Ecto neural progenitor cell (in vitro differentiated cells): ENCODE data around the gene CYGB.

Experiments used
- DNase-seq: peaks from one replicate; pipeline ENCODE4 v3.0.0-alpha.2; 2018; ENCODE audit warnings: low spot score

Gene CYGB

DNA sequence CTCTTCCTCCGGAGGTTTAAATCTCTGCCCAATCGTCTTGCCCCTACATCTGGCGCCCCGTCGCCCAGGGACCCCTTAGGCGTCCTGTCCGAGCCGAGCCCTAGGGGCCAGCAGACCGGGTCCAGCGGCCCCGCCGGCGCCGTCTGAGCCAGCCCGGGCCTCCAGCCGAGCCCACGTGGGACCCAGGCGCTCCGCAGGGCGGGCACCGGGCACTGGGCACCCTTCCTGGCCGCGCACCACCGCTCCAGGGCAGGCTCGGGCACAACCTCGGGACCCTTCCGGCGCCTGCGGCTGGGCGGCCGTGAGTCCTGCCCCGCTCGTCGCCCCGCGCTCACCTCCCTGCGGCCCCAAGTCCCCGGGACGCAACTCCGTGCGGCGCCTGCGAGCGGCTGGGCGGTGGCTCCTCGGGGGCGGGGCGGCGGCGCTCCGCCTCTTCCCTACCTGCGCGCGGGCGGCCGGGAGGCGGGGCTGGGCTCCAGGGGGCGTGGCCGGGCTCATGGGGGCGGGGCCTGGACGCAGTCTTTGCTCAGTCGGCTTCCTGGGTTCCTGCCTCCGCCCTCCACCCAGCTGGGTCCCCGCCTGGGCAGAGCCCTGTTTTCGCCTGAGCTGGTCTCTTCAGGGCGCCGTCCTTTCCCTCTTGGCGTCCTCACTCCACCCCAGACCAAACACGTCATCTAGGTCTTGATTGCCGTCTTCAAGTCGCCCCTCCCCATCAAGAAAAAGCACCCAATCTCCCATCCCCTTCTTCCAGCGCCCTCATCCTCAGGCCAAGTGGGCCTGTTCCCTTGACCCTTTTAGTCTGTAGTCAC, 36.3 kb downstream of the CYGB start, which contains the start of gene RHBDF2:
TSS of gene RHBDF2 (minus strand) at position 406 of the 809 bp plus-strand sequence. CDS start 19,899 bp downstream, outside the sequence.
- DNase-seq, result peak; percentile 99

DNA sequence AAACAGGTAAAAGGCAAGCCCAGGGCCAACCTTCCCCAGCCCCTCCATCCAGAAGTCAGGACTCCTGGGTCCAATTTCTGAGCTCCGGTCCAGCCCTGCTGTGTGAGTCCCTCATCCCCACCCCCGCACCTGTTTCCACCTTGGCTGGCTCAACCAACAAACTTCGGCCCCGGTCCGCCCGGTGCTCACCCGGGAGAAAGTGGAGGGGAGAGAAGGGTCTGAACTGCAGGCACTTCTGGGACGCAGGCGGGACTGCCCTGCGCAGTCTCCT, 36.8 kb downstream of the CYGB start:
- no peak for DNase-seq

DNA sequence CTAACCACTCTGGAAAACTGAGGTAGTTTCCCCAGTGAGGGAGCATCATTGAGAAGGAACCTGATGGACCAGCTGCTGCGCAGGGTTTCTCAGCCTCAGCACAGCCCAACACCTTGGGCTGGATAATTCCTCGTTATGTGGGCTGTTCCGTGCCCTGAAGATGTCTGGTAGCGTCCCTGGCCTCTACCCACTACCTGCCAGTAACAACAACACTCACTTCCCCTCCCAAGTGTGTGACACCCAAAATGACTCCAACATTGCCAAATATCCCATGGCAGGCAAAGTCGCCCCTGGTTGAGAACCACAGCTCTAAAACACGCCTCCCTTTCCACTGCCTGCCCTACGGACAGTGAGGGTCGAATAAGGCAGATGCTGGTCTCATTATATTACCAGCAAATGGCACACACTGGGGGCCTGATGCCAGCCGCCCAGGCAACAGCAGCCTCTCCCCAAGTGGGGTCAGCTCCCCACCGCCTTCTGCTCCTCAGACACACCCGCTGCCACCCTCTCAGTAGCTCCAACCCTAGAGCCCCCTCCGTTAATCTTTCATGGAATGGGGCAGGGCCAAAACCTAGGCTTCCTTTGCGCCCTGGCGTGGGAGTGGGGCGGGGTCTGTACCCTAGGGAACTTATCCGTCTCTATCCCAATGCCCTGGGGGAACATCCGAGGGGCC, 37.3 kb downstream of the CYGB start:
- no peak for DNase-seq

DNA sequence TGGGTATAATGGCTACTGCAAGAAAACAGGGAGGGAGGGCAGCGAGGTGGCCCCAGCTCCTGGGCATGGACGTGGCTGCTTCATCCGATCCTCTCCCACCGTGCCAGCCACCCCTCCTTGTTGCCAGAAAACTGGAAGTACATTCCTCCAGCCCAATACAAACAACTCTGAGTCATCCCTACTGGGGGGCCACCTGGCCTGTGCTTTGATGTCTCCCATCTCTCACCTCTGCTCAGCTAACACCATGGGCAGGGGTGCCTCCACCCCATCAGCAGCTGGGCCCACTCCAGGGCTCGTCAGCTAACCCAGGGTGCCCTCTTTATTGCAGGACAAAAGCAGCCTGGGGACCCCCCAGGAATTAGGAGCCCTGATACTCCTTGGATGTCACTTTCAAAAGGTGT, 38.2 kb downstream of the CYGB start:
- DNase-seq, result no peak

DNA sequence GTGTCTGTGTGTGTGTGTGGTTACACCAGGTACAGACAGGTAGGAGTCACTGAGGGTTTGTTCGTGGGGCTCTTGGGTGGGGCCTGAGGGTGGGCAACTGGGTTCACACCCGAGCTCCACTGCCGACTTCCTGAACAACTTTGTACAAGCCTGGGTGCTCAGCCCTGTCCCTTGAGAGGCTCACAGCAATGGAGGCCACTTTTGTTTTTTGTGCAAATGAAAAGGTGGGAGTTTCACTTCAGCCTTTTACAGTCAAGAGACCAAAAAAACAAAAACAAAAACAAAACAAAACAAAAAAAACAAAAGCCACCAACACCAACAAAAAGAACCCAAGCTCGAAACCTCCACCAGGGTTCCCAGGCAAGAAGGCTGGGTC, 38.6 kb downstream of the CYGB start:
- no peak for DNase-seq

DNA sequence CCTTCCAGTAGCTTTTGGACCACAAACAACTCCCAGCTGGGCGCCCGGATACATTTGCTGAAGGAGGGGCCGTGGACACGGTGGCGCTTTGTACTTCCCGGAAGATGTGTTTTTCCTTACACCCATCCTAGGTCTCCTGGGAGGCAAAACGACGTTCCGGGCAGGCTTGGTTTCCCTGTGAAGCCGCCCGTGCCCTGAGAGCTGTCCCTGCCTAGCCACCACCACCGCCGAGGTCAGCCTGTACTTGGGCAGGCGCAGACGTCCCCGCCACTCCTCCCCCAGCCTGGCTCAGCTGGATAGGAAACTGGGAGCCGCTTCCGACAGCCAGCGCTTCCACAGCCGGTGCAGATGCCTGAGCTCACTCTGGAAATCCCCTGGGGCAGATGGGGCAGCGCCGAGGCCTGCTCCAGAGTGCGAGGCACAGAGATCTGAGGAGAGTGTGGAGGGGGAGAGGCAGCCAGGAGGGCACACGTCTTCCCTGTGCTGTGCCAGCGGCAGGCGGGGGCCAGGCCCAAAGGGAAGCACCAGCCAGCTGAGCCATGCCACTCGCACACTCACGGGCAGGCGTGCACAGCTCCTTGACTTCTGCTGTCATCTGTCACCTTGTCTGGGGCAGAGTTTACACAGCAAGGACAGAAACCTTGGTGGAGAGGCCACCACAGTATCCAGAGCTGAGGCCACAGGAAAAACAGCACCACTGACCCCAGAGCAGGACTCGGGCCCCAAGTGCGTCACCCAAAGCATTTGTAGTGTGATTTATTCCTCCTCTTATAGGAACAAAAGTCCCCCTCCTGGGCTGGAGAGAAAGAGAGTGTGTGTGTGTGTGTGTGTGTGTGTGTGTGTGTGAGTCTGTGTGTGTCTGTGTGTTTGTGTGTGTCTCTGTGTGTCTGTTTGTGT, 39.3 kb downstream of the CYGB start:
- DNase-seq, result peak; percentile 85

DNA sequence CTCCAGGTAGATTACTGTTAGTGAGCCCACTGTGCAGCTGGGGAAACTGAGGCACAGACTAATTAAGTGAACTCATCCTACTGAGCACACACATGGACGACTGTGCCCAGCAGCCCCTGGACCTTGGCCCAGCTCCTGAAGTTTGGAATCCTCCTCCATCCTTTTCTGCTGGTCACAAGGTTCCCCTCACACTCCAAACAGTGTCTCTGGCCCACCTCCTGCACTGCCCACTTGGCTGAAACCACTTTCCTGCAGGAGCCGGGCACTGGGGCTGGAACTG, 39.9 kb downstream of the CYGB start:
- no peak for DNase-seq

DNA sequence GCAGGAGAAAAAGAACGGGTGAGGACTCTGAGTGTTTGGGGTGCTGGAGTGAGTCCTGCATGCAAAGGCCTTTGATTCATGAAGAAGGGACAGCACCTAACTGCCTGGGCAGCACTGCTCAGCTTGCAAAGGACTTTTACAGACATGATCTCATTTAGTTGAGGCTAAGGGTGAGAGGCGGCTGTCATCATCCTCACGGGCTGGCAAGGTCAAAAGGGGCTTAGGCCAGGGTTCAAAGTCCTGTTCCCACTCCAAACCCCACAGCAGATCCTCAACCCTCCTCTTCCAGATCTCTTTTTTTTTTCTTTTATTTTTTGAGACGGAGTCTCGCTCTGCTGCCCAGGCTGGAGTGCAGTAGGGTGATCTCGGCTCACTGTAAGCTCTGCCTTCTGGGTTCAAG, 41.0 kb downstream of the CYGB start:
- no peak for DNase-seq

DNA sequence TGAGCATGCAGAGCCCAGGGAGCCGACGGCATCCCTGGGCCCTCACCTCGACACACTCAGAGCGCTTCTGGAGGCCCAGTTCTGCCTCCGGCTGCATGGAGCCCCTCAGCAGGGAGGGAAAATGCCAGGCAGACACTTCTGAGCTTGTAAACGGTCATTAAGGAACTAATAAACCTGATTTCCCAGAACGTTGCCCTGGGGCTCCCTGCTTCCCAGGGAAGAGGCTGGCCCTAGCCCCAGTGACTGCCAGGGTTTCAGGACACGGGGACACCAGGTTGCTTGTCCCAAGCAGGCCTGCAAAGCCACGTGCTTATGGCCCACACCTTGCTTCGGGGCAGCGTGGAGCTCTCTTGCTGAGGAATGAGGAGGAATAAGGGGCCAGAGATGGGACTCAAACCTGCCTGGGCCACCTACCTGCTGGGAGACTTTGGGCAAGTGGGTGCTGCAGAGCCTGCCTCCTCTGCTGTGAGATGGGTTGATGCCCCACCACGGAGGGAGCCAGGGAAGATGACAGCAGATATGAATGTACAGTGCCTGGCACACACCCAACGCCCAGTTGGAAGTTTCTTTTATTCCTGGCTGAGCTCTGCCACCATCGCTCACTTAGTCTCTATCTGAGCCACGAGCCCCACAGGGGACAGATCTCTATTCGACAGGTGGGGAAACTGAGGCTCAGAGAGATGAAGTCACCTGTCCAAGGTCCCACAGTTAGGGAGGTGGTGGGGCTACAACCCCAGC, 41.7 kb downstream of the CYGB start:
- no peak for DNase-seq

DNA sequence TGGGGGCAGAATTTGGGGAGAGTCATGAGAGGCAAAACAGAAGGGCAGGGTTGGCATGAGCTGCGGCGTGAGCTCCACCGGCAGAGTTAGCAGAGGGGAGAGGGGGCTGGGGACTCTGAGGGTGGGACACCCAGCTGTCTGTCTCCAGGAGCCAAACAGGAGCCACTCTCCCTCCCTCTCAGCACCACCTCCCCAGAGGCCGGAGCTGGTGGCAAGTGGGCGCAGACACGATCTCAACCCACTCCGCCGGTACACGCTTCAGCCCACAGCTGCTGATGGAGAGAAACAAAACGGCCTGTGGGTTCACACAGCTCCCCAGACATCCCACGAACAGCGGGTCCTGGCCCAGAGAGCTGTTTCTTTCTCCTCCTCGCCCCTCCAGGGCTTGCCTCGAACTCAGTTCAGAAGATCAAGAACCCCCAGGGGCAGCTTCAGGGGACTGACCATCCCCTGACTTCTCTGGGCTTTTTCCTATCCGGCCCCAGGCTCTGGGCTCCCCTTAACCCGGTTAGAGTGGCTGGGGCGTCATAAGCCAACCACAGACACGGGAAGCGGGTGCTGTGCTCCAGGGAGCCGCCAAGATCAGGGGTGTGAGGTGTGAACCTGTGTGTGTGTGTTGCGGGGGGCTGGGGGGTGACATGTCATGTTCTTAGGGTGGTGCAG, 43.9 kb downstream of the CYGB start:
- no peak for DNase-seq

DNA sequence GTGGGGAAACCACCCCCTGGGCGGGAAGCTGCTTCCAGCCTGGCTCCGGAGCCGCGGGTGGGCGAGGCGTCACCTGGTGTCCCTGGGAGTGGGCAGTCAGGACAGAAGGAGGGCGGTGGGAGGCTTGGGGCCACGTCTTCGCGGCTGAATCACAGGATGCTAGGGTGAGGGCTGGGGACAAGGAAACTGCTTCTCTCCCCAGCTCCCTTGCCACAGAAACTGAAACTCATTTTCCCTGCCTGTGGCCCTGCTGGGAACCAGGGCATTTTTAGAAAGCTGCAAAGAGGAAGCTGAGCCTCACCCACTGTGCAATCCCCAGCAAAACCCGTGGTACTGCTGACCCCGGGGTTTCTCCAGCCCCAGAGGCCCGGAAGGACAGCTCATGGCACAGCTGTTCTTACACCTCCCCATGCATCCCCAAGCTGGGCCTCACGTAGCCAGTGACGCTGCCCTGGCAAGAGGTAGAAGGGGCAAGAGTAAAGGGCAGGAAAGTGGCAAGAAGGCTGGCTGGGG, 44.5 kb downstream of the CYGB start:
- DNase-seq, result no peak

DNA sequence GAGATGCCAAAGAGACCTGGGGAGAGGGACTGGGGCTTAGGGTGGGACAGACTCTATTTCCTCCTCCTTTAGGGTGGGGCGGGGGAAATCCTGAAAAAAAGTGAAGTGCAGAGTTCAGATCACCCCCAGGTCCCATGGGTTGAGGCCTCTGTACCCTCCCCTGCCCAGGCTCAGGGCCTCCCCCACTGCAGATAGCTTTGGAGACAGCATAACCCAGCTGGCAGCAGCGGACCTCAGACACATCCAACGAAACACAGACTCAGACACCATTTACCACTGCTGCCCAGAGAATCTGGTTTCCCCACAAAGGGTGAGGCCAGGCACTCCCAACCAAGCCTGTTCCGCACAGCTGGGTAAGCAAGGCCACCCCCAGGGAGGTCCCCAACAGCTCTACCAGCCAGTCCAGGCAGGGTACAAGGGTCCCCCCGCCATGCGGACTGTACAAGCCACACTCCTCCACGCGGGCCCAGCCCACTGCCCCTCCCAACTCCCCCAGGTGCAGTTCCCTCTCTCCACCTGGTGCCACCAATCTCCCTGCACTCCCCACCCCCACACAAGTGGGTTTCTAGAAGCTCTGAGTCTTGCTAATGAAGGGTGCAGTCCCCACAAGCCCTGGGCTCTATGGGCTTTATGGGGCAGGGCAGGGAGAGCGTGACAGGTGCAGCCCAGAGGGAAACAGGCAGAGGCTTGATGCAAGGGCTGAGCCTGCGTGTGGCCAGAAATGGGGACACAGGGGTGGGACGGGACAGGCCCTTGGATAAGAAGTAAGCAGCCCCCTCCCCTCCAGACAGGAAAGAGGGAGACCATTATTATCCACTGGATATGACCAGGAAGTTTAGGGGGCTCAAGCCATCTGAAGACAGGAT, 45.2 kb downstream of the CYGB start:
- no peak for DNase-seq

DNA sequence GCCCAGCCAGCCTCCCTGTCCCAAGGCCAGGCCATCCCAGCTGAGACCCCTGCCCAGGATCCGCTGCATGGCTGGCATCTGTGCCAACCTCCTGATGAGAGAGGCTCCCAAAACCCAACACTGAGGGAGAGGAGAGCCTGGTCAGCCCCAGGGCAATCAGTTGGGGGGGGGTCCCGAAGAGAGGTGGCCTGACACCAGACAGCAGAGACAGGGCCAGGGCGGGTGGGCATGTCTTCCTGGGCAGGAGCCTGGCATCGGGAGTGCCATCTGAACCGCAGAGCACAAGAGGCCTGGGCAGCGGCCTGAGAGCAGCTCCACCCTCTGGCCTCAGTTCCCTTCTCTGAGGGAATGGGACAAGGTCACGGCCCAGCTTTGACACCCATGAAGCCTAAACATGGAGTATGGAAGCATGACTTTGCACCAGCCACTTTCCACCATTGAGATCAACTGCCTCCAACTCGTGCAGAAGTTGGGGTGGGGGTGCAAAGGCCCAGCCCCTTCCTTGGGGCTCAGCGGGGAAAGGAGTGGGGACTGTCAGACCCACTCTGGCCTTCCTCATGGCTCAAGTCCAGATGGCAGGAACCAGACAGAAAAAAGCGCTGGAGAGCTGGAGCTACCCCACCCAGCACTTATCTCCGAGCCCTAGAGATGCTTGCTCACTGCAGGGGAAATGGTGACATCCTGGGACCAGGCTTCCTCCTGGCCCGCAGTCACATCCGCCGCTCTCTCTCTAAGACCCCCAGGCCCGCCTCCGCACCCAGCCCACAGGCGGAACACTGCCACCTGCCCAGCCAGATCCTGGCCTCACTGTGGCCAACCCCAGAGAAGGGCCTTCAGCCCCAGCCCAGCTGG, 46.0 kb downstream of the CYGB start:
- no peak for DNase-seq

DNA sequence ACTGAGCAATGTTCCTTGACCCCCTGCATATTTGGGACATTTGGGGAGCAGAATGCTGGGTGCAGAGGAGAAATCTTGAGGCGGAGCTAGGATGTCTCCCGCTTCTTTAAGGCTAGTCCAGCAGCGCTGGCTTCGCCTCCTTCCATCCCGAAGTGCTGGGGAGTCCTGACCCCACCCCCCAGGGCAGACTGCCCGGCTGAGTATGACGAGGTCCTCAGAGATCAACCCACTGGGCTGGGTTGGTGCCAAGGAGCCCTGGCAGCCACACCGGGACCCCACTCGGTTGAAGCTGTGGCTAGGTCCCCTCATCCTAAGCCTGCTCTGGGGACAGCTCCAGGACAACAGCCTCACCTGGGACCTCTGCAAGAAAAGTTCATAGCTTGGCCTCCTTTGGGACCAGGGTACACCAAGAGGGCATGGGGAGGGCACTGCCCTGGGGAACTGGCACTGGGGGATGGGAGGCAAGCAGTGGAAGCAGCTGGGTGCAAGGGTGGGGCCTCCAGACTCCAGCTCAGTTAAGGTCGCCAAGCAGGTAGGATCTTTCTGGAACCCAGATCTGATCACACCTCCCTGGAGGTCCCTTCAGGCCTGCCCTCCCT, 47.3 kb downstream of the CYGB start:
- DNase-seq, result no peak

DNA sequence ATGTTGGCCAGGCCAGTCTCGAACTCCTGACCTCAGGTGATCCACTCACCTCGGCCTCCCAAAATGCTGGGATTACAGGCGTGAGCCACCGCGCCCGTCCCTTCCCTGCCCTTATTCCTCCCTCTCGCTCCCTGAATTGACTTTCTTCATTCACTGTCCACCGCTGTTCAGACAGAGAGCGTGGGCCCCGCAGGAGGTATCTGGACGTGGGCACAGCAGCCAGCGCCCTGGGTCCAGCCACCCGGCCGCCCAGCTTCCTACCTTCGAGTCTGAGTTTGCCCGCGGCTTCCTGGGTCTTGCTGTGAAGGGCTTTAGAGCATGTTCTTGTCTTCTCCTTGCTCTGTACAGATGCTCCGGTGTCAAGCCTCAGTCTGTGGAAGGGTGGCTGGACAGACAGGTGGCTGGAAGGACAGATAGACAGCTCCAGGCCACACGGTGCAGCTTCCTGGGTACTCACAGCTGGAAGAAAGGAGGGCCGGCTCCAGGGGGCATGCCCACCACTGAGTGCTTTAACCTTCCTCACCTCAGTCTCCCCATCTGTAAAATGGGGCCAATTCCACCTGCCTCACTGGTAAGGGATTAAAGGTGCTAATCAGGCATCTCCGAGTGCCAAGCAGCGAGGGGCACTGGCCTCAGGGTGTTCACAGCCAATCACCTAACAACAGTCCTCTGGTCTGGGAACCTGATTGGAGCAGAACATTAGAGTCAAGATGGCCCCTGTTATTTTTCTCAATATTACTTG, 49.9 kb downstream of the CYGB start:
- DNase-seq, result no peak

DNA sequence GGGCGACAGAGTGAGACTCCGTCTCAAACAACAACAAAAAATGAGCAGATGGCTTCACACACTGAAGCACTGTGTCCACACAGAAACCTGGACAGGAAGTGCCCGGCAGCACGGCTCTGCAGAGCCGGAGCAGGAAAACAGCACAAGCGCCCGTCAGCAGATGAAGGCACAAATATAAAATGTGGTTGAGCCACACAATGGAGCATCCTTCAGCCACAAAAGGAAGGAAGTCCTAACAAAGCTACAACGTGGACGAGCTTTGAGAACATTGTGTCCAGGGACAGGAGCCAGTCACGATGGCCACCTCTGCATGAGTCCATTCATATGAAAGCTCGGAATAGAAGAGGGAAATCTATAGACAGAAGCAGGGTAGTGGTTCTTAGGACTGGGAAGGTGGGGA, 51.9 kb downstream of the CYGB start:
- DNase-seq, result no peak

DNA sequence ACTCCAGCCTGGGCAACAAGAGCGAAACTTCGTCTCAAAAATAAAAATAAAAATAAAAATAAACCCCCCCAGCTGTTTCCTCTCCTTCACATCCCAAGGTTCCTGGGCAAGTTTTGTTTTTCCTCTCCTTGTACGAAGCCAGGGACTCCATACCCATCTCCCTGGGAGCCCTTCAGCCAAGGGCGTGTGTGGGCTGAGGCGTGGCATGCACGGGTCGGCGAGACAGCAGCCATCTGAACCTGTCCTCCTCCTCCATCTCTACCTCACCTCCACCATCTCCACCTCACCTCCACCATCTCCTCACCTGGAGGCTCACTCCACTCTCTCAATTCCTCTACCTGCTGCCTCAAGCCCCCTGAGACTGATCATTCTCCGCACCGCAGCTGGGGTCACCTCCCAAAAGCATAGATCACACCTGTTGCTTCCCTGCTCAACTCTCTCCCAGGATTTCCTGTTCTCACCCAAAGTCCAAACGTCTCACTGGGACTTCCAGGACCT, 53.2 kb downstream of the CYGB start:
- DNase-seq, result no peak

DNA sequence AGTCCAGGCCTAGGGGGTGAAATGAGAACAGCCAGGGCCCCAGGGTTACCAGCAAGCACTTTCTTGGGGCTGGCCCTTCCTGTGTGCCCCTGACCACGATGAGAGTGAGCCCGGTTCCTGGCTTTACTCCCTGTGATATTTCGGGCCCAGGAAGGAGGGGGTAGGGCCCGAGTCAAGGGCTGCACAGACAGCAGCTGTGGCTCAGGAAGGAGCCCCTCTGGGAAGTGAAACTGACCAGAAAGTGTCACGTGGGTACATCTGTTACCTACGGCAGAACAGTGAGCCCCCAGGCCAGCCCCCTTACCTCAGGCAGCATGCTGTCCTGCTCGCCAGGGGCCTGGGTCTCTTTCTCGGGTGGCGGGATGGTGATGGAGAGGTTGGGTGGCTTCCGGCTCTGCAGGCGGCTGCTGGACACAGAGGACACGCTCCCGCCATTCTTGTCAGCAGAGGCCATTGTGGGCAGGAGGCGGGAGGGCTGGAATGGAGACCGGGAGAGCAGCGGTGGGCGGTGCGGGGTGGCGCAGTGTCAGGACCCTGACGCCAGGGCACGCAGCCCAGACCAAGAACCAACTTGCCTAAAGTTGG, 56.3 kb downstream of the CYGB start:
- DNase-seq, result no peak
